ENCODE results near the gene ZNF771. TPM values are rescaled to one million over a fixed set of nuclear protein-coding genes. Genes with fewer than 3 reads are reported as not detected.
"Not testable (repeated sequence)": the region's sequence is repeated elsewhere in the genome, so short reads cannot be mapped to it uniquely, and the experiment has no call there.

ZNF771 gene
- polyA plus RNA-seq, 3 donors, result 4.6 to 6.9 (median 5.7) TPM

GRCh38 chr16:30374538-30374937 is 32.9 kb upstream of the ZNF771 start, which contains the start of gene MYL11:
Gene MYL11 (plus strand): TSS chr16:30374802. CDS start chr16:30374858, 56 bp downstream.
- DNase-seq (ENCODE audit: low read depth in 3 of 3, low spot score in 2 of 3), result no peak

GRCh38 chr16:30375864-30376263 is 31.5 kb upstream of the ZNF771 start:
- DNase-seq (ENCODE audit: low read depth in 3 of 3, low spot score in 2 of 3), result no peak

- DNase-seq (ENCODE audit: low read depth in 3 of 3, low spot score in 2 of 3), result no peak
Measured at GRCh38 chr16:30376461-30376902, 30.9 kb upstream of the ZNF771 start.

- DNase-seq (ENCODE audit: low read depth in 3 of 3, low spot score in 2 of 3), result peak in 1 of 3 donors; percentile 50
Measured at GRCh38 chr16:30377050-30377811, 30.2 kb upstream of the ZNF771 start.

- DNase-seq (ENCODE audit: low read depth in 3 of 3, low spot score in 2 of 3), result peak in 2 of 3 donors; percentile 80
Measured at GRCh38 chr16:30377812-30378235, 29.6 kb upstream of the ZNF771 start.

- peak; percentile 86 to 96 (median 94) for DNase-seq (ENCODE audit: low read depth in 3 of 3, low spot score in 2 of 3)
Measured at GRCh38 chr16:30378236-30379157, 28.9 kb upstream of the ZNF771 start.

GRCh38 chr16:30379158-30379783 is 28.1 kb upstream of the ZNF771 start:
- no peak for DNase-seq (ENCODE audit: low read depth in 3 of 3, low spot score in 2 of 3)

GRCh38 chr16:30380072-30380802 is 27.2 kb upstream of the ZNF771 start:
- DNase-seq (ENCODE audit: low read depth in 3 of 3, low spot score in 2 of 3), result no peak

- DNase-seq (ENCODE audit: low read depth in 3 of 3, low spot score in 2 of 3), result no peak
Measured at GRCh38 chr16:30380803-30381208, 26.6 kb upstream of the ZNF771 start.

- DNase-seq (ENCODE audit: low read depth in 3 of 3, low spot score in 2 of 3), result no peak
Measured at GRCh38 chr16:30381291-30382041, 25.9 kb upstream of the ZNF771 start.

GRCh38 chr16:30382111-30382881 is 25.1 kb upstream of the ZNF771 start, which contains the start of gene SEPTIN1:
Gene SEPTIN1 (minus strand): TSS chr16:30382561. CDS start chr16:30382542, 19 bp downstream.
- no peak for DNase-seq (ENCODE audit: low read depth in 3 of 3, low spot score in 2 of 3)

GRCh38 chr16:30383521-30383920 is 23.9 kb upstream of the ZNF771 start:
- no peak for DNase-seq (ENCODE audit: low read depth in 3 of 3, low spot score in 2 of 3)

GRCh38 chr16:30394592-30395154 is 12.7 kb upstream of the ZNF771 start:
- no peak for DNase-seq (ENCODE audit: low read depth in 3 of 3, low spot score in 2 of 3)

GRCh38 chr16:30395155-30395991 is 12.0 kb upstream of the ZNF771 start, which contains the start of gene ZNF48:
Gene ZNF48 (plus strand): TSS chr16:30395420. CDS start chr16:30395795, 375 bp downstream.
- DNase-seq (ENCODE audit: low read depth in 3 of 3, low spot score in 2 of 3), result peak; percentile 73 to 86 (median 83)

- no peak for DNase-seq (ENCODE audit: low read depth in 3 of 3, low spot score in 2 of 3)
Measured at GRCh38 chr16:30395992-30396585, 11.3 kb upstream of the ZNF771 start.

GRCh38 chr16:30396627-30397026 is 10.8 kb upstream of the ZNF771 start:
- not testable (repeated sequence) for DNase-seq (ENCODE audit: low read depth in 3 of 3, low spot score in 2 of 3)

- DNase-seq (ENCODE audit: low read depth in 3 of 3, low spot score in 2 of 3), result no peak
Measured at GRCh38 chr16:30397056-30397455, 10.3 kb upstream of the ZNF771 start.
